SKM-1 (cell line): ENCODE measurements around the gene MAEA.

ENCODE experiments used
- DNase-seq: peaks from one replicate; lab custom pipeline; 2025; ENCODE audit not compliant: unreplicated experiment; lab: John Stamatoyannopoulos, UW

MAEA gene

DNA sequence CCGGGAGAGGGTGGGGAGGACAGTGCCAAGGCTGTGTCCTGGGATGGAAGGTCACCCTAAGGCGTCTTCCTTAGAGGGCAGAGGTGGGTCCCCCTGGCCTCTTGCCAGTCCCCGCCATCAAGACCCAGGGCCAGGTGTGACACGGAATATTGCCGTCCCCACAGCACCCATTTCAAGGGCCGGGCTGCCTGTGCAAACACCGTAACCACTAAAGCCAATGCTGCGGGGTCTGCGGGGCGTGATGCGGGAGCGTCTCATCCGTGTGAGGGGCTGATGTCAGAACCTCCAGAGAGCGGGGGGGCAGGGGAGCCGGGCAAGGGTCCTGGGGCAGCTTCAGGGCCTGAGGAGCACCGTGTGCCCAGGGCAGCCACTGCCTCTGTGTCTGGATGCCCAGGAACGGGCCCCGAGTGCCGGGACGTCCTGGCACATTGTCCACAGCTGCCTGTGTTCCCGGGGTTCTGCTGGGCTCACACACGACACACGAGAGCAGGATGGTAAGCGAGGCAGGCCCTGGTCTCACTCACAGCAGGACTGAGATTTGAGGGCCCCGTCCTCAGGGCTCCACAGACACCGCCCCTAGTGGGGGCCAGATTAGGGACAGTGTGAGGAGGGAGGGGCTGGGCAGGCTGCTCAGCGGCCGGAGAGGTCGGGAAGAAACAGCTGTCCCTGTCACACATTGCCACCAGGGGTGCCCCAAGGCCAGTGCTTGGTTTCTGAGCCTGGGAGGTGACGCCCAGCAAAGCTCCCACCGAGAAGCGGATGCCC is 87.3 kb downstream of the MAEA start:
- DNase-seq, result no peak

GRCh38 chr4:1377606-1378261 is 88.0 kb downstream of the MAEA start:
- DNase-seq, result no peak

GRCh38 chr4:1378559-1379231 is 89.0 kb downstream of the MAEA start:
- no peak for DNase-seq

- DNase-seq, result no peak
These were observed 89.7 kb downstream of the MAEA start for GRCh38 chr4:1379351-1379781.

- DNase-seq, result no peak
These were observed 90.2 kb downstream of the MAEA start for GRCh38 chr4:1379801-1380331.

DNA sequence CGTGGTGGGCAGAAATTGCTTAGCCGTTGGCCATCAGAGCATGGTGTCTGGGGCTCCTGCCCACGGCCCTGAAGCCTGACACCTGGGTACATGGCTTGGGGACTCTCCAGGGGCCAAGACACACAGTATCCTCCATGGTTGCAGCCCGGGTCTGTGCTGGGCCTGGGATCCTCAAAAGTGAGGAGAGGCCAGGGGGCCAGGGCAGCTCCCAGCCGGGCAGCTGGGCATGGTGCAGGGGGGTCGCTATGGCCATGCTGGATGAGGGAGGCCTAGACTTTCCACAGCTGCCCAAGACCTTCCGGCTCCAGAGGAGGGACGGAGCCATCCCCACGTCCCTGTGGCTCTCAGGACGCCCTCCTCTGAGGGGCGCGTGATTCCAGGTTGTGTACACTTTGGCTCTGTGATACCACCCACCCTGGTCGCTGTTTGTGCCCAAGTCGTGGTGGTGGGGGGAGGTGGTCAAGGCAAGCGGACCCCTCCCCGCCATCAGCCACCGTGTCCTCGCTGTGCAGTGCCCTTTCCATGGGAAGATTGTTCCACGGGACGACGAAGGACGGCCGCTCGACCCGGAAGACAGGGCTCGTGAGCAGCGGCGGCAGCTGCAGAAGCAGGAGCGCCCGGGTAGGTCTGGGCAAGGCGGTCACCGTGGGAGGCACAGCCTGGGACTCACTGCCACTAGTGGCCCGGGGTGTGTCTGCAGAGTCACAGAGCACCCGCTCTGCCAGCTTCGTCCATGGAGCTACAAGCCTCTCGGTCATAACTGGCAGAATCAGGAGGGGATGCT is 90.9 kb downstream of the MAEA start:
- DNase-seq, result no peak

DNA sequence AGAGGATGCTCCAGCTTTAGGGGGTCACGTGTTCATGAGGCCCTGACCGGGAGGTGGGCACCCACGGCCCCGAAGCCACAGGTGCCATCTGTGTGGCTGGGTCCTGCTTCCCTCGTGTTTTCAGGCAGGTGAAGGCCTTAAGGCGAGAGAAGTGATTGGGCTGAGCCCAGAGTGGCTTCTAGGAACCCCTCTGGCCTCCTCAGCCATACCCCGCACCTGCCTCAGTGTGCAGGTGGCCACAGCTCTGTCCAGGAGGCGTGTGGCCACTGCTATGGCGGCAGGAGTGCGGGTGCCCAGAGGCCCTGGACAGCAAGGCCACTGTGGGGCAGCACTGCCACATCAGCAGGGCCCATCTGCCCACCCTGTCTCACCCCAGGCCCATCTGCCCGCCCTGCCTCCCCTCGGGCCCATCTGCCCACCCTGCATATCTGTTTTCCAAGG is 91.5 kb downstream of the MAEA start:
- DNase-seq, result no peak

DNA sequence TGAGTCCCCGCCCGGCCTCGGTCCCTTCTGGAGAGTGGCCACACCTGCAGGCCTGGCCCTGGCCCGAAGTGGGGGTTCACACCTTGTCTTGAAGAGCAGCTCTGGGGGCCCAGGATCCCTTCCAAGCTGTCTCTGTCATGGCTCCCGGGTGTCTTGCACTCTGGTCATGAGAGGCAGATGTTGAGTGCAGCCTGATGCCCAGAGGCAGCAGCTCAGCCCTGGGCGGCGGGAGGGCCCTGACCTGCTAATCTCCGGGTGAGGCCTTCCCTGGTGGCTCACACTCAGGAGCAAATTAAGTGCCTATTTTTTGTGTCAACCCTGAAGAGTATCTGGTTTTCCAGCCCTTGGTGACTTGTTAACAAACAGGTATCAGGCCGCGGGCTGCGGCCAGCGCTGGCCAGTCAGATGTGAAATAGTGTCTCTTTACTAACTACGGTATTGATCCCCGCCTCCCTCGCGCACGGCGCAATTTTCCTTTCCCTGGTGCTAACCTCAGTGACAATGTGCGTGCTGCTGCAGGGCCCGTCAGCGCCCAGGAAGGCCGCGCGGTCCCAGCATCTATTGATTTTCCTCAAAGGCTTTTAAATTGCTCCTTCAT is 92.4 kb downstream of the MAEA start:
- DNase-seq, result no peak

- DNase-seq, result no peak
These were observed 93.4 kb downstream of the MAEA start for GRCh38 chr4:1382776-1383727.

DNA sequence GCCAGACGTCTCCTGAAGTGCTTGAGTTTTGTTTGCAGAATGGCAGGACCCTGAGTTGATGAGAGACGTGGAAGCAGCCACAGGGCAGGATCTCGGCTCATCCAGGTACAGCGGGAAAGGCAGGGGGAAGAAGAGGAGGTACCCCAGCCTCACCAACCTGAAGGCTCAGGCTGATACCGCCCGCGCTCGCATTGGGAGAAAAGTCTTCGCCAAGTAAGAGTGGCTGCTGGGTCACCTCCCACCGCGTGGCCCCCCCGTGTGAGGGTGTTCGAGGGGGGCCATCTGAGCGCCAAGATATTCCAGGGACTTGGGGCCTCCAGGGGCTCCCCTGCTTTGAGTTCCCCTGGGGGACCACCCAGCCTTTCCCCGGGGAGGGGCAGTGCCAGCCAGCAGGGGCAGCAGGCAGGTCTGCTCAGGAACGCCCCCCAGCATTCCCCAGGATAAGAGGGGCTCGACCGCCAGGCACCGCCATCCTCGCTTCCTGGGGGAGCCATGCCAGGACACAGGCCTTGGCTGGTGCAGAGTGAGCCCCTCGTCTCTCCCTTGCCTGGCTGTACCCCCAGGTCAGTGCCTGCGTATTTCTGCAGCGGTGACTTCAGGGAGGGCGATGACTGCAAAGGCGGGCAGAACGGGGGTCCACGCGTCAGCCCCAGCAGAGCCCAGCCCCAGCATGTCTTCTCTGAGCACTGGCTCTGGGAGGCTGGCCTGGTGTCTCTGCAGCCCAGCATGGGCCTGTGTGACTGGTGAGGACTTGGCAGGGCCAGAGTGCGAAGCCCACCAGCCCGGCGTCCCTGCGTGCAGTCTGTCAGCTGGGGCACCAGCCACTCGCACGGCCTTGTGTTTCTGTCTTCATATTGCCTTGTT is 94.3 kb downstream of the MAEA start:
- DNase-seq, result no peak

- DNase-seq, result no peak
These were observed 95.1 kb downstream of the MAEA start for GRCh38 chr4:1384675-1385372.

DNA sequence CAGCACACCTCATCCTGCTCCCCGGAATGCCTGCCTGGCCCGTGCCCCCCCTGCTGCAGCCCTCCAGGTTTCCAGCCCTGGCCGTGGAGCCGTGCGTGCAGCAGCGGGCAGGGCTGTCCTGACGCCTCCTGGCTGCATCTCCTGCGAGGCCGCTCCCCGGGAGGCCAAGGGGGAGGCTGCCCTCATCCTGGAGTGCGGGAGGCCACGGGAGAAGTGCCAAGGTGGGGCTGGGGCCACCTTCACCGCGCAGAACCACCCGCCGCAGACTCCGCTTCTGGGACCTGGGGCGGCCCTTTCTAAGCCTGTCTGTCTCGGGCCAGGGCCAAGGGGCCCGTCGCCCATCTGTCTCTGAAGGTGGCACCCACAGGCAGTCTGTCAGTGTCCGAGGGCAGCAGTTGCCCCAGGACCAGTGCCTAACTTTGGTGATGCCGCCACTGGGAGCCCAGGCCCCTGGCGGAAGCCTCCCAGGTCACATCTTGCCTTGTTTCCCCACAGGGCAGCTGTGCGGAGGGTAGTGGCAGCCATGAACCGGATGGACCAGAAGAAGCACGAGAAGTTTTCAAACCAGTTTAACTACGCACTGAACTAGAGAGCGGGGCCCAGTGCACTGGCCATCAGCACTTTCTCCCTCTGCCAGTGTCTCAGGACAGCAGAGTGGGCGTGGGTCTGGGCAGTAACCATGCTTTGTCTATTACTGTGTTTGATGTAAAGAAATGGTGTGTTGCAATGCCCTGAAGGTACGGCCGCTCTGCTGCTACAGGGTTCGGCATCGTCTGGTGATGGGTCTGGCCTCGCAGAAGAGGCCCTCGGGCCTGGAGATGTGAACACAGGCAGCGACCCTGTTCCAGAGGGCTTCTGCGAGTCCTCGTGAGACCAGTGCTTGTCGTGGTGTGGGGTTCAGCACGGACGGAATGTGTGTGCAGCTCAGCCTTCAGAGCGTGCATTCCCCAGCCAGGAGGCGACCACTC is 96.0 kb downstream of the MAEA start:
- no peak for DNase-seq
